ENCODE measurements around the gene CACNA1B. TPM values are rescaled to one million over a fixed set of nuclear protein-coding genes. Genes with fewer than 3 reads are reported as not detected.
"Not testable (repeated sequence)": the region's sequence is repeated elsewhere in the genome, so short reads cannot be mapped to it uniquely, and the experiment has no call there.

Gene CACNA1B
- total RNA-seq, 1 donor from 2014 or later = 0.19 TPM

DNA sequence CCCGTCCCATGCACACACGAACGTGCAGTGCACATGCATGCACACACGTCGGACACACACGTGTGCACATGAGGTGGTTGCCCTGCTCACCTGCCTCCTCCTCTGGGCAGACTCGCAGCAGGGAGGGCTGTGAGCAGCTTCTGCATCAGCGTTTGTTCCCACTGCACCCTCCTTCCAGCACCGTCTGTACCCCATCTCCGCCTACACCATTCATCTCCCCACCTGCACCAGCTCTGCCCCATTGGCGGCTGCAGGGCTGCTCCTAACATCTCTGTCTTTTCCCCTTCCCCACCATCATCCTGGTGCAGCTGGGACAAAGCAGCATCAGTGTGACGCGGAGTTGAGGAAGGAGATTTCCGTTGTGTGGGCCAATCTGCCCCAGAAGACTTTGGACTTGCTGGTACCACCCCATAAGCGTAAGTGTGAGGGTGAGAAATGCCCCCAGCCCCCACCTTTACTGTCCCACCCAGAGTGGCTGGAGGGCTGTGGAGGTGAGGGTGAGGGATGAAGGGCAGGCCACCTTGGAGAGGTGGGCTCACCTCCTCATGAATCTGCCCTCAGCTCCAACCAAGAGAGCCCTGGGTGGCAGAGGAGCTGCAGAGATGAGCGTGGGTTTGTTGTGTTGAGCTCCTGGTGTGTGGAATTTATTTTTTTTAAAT is 234.6 kb downstream of the CACNA1B start:
- H3K27me3 ChIP-seq (ENCODE audit: low read depth) = peaks cover 34% of the 10 kb centered on the region
- H3K4me3 ChIP-seq = no peak overlapping the region
- H3K27ac ChIP-seq (replicated peaks) = no peak overlapping the region
- intact Hi-C loops (cut with micrococcal nuclease) = no loop called here
- H3K36me3 ChIP-seq = no peaks in the 10 kb centered on the region
- no peaks in the 10 kb centered on the region for H3K9me3 ChIP-seq (replicated peaks)
- no peaks in the 10 kb centered on the region for H3K4me1 ChIP-seq
- TF ChIP-seq, protein P1, sequence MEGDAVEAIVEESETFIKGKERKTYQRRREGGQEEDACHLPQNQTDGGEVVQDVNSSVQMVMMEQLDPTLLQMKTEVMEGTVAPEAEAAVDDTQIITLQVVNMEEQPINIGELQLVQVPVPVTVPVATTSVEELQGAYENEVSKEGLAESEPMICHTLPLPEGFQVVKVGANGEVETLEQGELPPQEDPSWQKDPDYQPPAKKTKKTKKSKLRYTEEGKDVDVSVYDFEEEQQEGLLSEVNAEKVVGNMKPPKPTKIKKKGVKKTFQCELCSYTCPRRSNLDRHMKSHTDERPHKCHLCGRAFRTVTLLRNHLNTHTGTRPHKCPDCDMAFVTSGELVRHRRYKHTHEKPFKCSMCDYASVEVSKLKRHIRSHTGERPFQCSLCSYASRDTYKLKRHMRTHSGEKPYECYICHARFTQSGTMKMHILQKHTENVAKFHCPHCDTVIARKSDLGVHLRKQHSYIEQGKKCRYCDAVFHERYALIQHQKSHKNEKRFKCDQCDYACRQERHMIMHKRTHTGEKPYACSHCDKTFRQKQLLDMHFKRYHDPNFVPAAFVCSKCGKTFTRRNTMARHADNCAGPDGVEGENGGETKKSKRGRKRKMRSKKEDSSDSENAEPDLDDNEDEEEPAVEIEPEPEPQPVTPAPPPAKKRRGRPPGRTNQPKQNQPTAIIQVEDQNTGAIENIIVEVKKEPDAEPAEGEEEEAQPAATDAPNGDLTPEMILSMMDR (IDR thresholded peaks at IDR 0.05; ENCODE audit: borderline replicate concordance) = no peak
- no peak for DNase-seq

DNA sequence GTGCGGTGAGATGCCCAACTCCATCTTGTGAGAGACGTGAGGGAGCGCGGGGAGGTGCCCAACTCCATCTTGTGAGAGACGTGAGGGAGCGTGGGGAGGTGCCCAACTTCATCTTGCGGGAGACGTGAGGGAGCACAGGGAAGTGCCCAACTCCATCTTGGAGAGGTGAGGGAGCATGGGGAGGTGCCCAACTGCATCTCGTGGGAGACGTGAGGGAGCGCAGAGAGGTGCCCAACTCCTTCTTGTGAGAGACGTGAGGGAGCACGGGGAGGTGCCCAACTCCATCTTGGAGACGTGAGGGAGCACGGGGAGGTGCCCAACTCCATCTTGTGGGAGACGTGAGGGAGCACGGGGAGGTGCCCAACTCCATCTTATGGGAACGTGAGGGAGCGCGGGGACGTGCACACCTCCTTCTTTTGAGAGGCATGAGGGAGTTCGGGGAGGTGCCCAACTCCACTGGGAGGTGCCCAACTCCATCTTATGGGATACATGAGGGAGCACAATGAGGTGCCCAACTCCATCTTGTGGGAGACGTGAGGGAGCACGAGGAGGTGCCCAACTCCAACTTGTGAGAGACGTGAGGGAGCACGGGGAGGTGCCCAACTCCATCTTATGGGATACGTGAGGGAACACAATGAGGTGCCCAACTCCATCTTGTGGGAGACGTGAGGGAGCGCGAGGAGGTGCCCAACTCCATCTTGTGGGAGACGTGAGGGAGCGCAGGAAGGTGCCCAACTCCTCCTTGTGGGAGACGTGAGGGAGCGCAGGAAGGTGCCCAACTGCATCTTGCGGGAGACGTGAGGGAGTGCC is 235.4 kb downstream of the CACNA1B start:
- Histone ChIP-seq H3K27ac (replicated peaks) (no peak overlapping the region), H3K4me3 (no peak overlapping the region), H3K27me3 (ENCODE audit: low read depth) (peaks cover 41% of the 10 kb centered on the region), H3K9me3 (replicated peaks) (no peaks in the 10 kb centered on the region), H3K4me1 (no peaks in the 10 kb centered on the region), H3K36me3 (no peaks in the 10 kb centered on the region)
- DNase-seq = no peak
- TF ChIP-seq, protein P1 (IDR thresholded peaks at IDR 0.05; ENCODE audit: borderline replicate concordance) = no peak
- intact Hi-C loops (cut with micrococcal nuclease) = no loop called here

DNA sequence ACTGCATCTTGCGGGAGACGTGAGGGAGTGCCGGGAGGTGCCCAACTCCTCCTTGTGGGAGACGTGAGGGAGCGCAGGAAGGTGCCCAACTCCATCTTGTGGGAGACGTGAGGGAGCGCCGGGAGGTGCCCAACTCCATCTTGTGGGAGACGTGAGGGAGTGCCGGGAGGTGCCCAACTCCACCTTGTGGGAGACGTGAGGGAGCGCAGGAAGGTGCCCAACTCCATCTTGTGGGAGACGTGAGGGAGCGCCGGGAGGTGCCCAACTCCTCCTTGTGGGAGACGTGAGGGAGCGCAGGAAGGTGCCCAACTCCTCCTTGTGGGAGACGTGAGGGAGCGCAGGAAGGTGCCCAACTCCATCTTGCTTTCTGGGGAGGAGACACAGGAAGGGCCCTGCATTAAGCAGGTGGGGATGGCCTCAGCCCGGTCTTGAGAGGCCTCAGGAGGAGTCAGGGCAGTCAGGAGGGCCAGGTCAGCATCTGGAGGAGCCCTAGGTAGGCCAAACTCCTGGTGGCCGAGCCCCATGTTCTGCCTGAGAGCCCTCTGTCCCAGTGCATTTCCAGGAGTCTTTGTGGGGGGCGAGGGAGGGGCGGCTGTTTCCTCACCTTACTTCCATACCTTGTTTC is 236.2 kb downstream of the CACNA1B start:
- DNase-seq = not testable (repeated sequence)

DNA sequence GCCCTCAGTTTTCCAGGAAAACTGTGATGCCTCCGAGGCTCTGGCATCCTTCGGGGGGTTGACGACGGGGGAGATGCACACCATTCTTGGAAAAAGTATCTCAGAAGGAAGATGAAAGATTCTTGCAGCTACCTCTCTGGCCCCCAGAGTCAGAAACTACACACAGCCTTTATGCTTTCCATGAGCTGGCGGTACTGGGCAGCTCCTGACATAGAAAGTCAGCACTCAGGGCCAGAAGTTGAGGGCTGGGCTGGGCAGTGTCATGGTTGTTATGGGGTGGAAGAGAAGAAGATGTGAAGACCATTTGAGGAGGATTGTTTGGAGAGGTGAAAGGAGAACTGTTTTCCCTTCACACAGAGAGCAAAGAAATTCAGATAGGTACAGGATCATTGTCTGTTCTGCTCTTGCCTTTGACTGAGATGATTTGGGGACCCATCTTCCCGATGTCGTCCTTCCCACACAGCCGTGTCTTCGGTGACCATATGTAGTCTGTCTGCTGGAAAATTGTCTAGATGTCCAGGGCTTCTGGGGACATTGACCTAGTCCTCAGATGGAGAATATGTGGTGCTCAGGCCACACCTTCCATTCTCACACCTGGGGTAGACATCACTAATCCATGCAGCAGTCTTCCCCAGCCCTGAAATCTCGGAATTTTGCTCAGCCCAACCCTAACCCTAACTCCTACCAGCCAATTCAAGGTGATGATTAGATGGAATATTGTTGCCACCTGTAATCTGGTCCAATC is 237.1 kb downstream of the CACNA1B start:
- DNase-seq = no peak
- intact Hi-C loops (cut with micrococcal nuclease) = no loop called here
- TF ChIP-seq, protein P1 (IDR thresholded peaks at IDR 0.05; ENCODE audit: borderline replicate concordance) = no peak
- Histone ChIP-seq H3K36me3 (no peaks in the 10 kb centered on the region), H3K27ac (replicated peaks) (no peak overlapping the region), H3K4me3 (no peak overlapping the region), H3K9me3 (replicated peaks) (no peaks in the 10 kb centered on the region), H3K4me1 (no peaks in the 10 kb centered on the region), H3K27me3 (ENCODE audit: low read depth) (peaks cover 56% of the 10 kb centered on the region)

More for the DNA sequence above, 236.2 kb downstream of the CACNA1B start:
- H3K4me1 ChIP-seq; H3K36me3 ChIP-seq; H3K27ac ChIP-seq (replicated peaks); H3K4me3 ChIP-seq; intact Hi-C loops (cut with micrococcal nuclease); H3K9me3 ChIP-seq (replicated peaks): not testable (repeated sequence)
- peaks cover 47% of the 10 kb centered on the region for H3K27me3 ChIP-seq (ENCODE audit: low read depth)

DNA sequence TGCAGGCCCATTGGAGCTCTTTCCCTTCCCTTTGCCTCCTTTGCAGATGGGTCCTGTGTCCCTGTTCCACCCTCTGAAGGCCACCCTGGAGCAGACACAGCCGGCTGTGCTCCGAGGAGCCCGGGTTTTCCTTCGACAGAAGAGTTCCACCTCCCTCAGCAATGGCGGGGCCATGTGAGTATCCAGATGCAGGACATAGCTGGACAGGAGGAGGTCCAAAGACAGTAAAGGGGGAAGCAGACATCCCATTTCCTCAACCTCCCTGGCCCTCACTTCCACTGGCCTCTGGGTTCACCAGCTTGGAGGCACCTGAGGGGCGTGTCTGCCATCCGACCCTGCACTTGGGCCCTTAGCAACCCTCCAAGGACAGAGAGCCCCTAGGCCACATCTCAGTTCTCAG is 237.9 kb downstream of the CACNA1B start:
- H3K27ac ChIP-seq (replicated peaks) = no peak overlapping the region
- H3K27me3 ChIP-seq (ENCODE audit: low read depth) = peaks cover 64% of the 10 kb centered on the region
- no peaks in the 10 kb centered on the region for H3K9me3 ChIP-seq (replicated peaks)
- no peak overlapping the region for H3K4me3 ChIP-seq
- TF ChIP-seq, protein P1 (IDR thresholded peaks at IDR 0.05; ENCODE audit: borderline replicate concordance) = no peak
- intact Hi-C loops (cut with micrococcal nuclease) = no loop called here
- no peak for DNase-seq
- H3K36me3 ChIP-seq = no peaks in the 10 kb centered on the region
- no peaks in the 10 kb centered on the region for H3K4me1 ChIP-seq

All from left ventricle myocardium inferior (tissue), 1 donor.